Measurements from ENCODE around the gene RNF2.

- TF ChIP-seq POLR2A (IDR thresholded peaks at IDR 0.05; ENCODE audit: low read depth, low read length) (no peak), POLR2AphosphoS5 (IDR thresholded peaks at IDR 0.05; ENCODE audit: low read depth, low read length) (no peak), SPI1 (IDR thresholded peaks at IDR 0.05; ENCODE audit: low read depth, low read length) (no peak), TAF1 (IDR thresholded peaks at IDR 0.05; ENCODE audit: low read depth, low read length) (no peak), POU2F2 (IDR thresholded peaks at IDR 0.05; ENCODE audit: low read depth, low read length) (no peak), PAX5 (IDR thresholded peaks at IDR 0.05; ENCODE audit: insufficient read depth, low read length, severe bottlenecking) (no peak)
These were observed 51.2 kb downstream of the RNF2 start for GRCh38 chr1:185096531-185096930.
